Subcutaneous abdominal adipose tissue (tissue), 5 donors: ENCODE data around the gene PSMA6.
"Not testable (repeated sequence)": the region's sequence is repeated elsewhere in the genome, so short reads cannot be mapped to it uniquely, and the experiment has no call there.

Experiments
- H3K27ac ChIP-seq: one replicate; pipeline ENCODE4 v1.7.0; 2013; ENCODE audit warnings: low read depth, mild to moderate bottlenecking, inconsistent platforms, low read length, moderate library complexity
- H3K27me3 ChIP-seq, 5 donors: one replicate each; pipeline ENCODE4 v1.7.0; 2013; ENCODE audit warnings: low read length in 5 of 5, inconsistent platforms in 1 of 5; ENCODE audit not compliant: control insufficient read depth in 5 of 5, insufficient read depth in 4 of 5
- H3K36me3 ChIP-seq, 5 donors: one replicate each; pipeline ENCODE4 v1.7.0; 2013; ENCODE audit warnings: low read length in 5 of 5; ENCODE audit not compliant: control insufficient read depth in 5 of 5, insufficient read depth in 5 of 5
- H3K4me1 ChIP-seq, 5 donors: one replicate each; pipeline ENCODE4 v1.7.0; 2013; ENCODE audit warnings: low read length in 5 of 5, mild to moderate bottlenecking in 3 of 5, moderate library complexity in 1 of 5; ENCODE audit not compliant: control insufficient read depth in 5 of 5, insufficient read depth in 5 of 5
- H3K4me3 ChIP-seq, 5 donors: one replicate each; pipeline ENCODE4 v1.7.0; 2013; ENCODE audit warnings: low read length in 5 of 5, low read depth in 1 of 5
- H3K9ac ChIP-seq, 5 donors: one replicate each; pipeline ENCODE4 v1.7.0; 2013; ENCODE audit warnings: low read length in 5 of 5, mild to moderate bottlenecking in 4 of 5, moderate library complexity in 3 of 5
- H3K9me3 ChIP-seq, 5 donors: one replicate each; pipeline ENCODE4 v1.7.0; 2013; ENCODE audit warnings: low read length in 5 of 5; ENCODE audit not compliant: control insufficient read depth in 5 of 5
- donor health status: healthy.
- donor health status: healthy.
- donor health status: healthy.
- donor health status: healthy.
- donor health status: healthy.

Gene PSMA6

GRCh38 chr14:35296545-35296944, 4.4 kb downstream of the PSMA6 start:
- H3K4me3 ChIP-seq = no peak overlapping the region
- H3K9ac ChIP-seq = no peak overlapping the region
- H3K27ac ChIP-seq = peak overlapping the region; percentile 62
- no peaks in the 10 kb centered on the region for H3K27me3 ChIP-seq
- H3K36me3 ChIP-seq = no peaks in the 10 kb centered on the region
- peaks cover 0 to 69% (median 59%) of the 10 kb centered on the region in 5 donors for H3K4me1 ChIP-seq
- H3K9me3 ChIP-seq = no peaks in the 10 kb centered on the region

DNA sequence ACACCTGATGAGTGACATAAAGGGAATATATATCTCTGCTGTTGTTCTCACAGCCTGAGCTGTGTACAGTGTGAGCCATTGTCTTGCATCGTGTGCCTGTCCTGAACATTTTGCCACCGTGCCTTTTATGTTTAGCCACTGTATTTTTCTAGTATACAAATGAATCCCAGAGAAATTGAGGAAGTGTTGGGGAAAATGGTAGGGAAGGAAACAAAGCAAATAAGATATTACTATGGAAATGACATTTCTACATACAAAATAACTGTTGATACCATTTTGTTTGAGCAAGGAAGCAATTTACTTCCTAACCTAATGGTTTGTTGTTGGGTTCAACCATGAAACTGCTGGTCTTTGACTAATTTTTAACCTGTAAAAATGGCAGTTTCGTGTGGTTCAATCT, 5.5 kb downstream of the PSMA6 start:
- Histone ChIP-seq H3K4me3 (no peak overlapping the region), H3K27ac (peak overlapping the region; percentile 45), H3K36me3 (no peaks in the 10 kb centered on the region), H3K9ac (no peak overlapping the region), H3K27me3 (no peaks in the 10 kb centered on the region), H3K9me3 (no peaks in the 10 kb centered on the region), H3K4me1 (peaks cover 0 to 62% (median 58%) of the 10 kb centered on the region in 5 donors)

DNA sequence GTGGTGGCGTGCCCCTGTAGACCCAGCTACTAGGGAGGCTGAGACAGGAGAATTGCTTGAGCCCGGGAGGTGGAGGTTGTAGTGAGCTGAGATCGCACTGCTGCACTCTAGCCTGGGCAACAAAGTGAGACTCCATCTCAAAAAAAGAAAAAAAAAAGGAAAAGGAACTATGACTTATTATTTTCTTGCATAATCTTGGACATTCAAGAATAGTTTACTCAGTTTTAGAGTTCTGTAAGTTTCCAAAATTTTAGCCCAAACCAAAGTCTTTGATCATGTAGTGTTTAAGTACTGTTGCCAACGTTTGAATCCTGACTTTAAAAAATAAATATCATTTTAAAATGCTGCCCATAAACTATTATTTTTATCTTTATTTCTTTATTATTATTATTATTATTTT, 6.2 kb downstream of the PSMA6 start:
- peak overlapping the region; percentile 45 for H3K27ac ChIP-seq
- H3K4me3 ChIP-seq = no peak overlapping the region
- H3K9ac ChIP-seq = no peak overlapping the region
- H3K27me3 ChIP-seq = no peaks in the 10 kb centered on the region
- H3K4me1 ChIP-seq = peaks cover 0 to 56% (median 51%) of the 10 kb centered on the region in 5 donors
- no peaks in the 10 kb centered on the region for H3K9me3 ChIP-seq
- no peaks in the 10 kb centered on the region for H3K36me3 ChIP-seq

DNA sequence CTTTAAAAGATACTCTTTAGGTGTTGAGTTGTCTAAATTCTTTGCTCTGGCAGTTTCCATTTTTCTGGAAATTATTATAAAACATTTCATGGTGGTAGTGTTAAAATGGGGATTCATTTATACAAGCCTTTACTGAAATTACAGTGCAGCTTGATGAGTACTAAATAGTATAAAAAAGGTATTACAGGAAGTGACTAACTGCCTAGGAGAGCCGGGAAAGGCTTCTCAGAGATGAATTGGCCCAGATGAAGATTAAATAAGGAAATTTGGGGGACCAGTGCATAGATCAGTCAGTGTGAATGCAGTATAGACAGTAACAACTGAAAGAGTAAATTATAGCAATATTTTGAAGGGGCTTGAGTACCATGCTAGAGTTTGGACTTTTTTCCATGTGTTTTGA, 7.5 kb downstream of the PSMA6 start:
- Histone ChIP-seq H3K27ac (no peak overlapping the region), H3K4me3 (no peak overlapping the region), H3K9ac (no peak overlapping the region), H3K4me1 (peaks cover 0 to 42% (median 38%) of the 10 kb centered on the region in 5 donors), H3K36me3 (peaks cover 0 to 4% (median 0%) of the 10 kb centered on the region in 5 donors), H3K9me3 (no peaks in the 10 kb centered on the region), H3K27me3 (no peaks in the 10 kb centered on the region)

DNA sequence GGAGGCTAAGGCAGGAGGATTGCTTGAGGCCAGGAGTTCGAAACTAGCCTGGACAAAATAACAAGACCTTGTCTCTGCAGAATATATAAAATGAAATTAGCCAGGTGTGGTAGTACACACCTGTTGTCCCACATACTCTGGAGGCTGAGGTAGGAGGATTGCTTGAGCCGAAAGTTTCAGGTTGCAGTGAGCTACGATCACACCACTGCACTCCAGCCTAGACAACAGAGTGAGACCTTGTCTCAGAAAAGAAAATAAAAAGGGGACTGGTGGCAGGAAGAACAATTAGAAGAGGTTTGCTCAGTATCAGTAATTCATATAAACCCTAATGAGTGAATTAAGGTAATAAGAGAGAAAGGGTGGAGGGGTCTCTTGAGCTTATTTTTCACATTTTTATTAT, 8.0 kb downstream of the PSMA6 start:
- no peak overlapping the region for H3K4me3 ChIP-seq
- peaks cover 0 to 4% (median 0%) of the 10 kb centered on the region in 5 donors for H3K36me3 ChIP-seq
- peak overlapping the region in 1 of 5 donors; percentile 45 for H3K9ac ChIP-seq
- H3K27ac ChIP-seq = peak overlapping the region; percentile 19
- H3K27me3 ChIP-seq = no peaks in the 10 kb centered on the region
- H3K4me1 ChIP-seq = peaks cover 0 to 38% (median 33%) of the 10 kb centered on the region in 5 donors
- no peaks in the 10 kb centered on the region for H3K9me3 ChIP-seq

DNA sequence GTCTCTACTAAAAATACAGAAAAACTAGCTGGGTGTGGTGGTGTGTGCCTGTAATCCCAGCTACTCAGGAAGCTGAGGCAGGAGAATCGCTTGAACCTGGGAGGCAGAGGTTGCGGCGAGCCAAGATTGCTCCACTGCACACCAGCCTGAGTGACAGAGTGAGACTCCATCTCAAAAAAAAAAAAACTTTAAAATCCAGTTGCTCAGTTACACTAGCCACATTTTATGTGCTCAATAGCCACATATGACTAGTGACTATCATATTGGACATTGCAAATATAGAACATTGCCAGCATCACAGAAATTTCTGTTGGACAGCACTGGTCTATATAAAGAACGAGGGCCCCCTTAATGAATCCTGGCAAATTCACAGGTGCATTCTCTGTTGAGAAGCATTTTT, 9.2 kb downstream of the PSMA6 start:
- Histone ChIP-seq H3K27ac (peak overlapping the region; percentile 2), H3K4me1 (peaks cover 0 to 29% (median 27%) of the 10 kb centered on the region in 5 donors)
- H3K27me3 ChIP-seq, H3K9ac ChIP-seq, H3K4me3 ChIP-seq, H3K9me3 ChIP-seq, H3K36me3 ChIP-seq: not testable (repeated sequence)

- no peak overlapping the region for H3K9ac ChIP-seq
- H3K27ac ChIP-seq = peak overlapping the region; percentile 2
- no peak overlapping the region for H3K4me3 ChIP-seq
- H3K9me3 ChIP-seq = no peaks in the 10 kb centered on the region
- peaks cover 0 to 4% (median 0%) of the 10 kb centered on the region in 5 donors for H3K36me3 ChIP-seq
- H3K27me3 ChIP-seq = no peaks in the 10 kb centered on the region
- H3K4me1 ChIP-seq = peaks cover 0 to 24% (median 23%) of the 10 kb centered on the region in 5 donors
Observed at GRCh38 chr14:35301735-35302528, 9.8 kb downstream of the PSMA6 start.

DNA sequence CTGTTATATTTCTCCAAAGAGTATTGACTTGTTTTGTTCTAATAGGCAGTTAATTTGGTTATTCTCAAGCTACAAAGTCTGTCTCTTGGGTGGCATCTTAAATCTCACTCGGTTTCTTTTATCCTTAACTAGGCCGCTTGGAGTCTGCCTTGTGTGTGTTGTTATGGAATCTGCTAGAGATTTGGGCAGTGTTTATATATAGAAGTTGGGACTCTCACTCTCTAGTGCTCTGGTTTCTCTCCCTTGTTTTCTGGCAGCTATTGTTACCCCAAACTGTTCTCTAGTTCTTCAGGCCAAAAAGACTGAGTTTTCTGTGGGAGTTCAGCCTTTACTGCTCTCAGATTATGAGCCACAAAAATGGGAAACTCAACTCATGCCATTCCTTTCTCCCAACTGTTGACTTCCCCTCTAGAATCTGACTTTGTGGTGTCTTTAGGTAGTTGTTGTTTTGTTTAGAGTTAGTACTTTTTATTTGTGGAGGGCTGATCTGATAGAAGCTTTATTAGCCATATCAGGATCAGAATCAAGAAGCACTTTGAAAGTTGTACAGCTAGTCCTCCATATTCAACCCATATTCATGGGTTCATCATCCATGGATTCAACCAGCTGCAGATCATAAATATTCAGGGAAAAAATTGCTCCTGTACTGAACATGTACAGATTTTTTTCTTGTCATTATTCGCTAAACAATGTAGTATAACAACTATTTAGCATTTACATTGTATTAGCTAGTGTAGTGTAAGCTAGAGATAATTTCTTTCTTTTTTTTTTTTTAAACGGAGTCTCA, 11.2 kb downstream of the PSMA6 start:
- Histone ChIP-seq H3K27me3 (no peaks in the 10 kb centered on the region), H3K4me3 (no peak overlapping the region), H3K4me1 (peaks cover 0 to 15% (median 12%) of the 10 kb centered on the region in 5 donors), H3K27ac (no peak overlapping the region), H3K36me3 (peaks cover under 1 to 7% (median 4%) of the 10 kb centered on the region in 5 donors), H3K9ac (no peak overlapping the region), H3K9me3 (no peaks in the 10 kb centered on the region)

DNA sequence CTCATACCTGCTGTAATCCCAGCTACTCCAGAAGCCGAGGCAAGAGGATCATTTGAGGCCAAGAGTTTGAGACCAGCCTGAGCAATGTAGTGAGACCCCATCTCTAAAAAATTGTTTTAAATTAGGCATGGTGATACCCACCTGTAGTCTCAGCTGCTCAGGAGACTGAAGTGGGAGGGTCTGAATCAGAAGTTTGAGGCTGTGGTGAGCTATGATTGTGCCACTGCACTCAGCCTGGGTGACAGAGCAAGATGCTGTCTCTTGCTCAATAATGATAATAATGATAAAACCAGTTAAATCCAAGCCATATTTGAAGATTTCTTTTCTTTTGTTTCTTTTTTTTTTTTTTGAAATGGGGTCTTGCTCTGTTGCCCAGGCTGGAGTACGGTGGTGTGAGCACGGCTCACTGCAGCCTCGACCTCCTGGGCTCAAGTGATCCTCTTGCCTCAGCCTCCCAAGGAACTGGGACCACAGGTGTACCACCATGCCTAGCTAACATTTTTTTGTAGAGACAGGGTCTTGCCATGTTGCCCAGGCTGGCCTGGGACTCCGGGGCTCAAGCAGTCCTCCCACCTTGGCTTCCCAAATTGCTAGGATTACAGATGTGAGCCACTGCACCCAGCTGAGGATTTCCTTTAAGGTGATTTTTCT, 12.8 kb downstream of the PSMA6 start:
- Histone ChIP-seq H3K9me3 (no peaks in the 10 kb centered on the region), H3K9ac (no peak overlapping the region), H3K4me1 (peaks cover 0 to 10% (median 9%) of the 10 kb centered on the region in 5 donors), H3K4me3 (no peak overlapping the region), H3K27me3 (no peaks in the 10 kb centered on the region), H3K36me3 (peaks cover 8 to 18% (median 16%) of the 10 kb centered on the region in 5 donors), H3K27ac (no peak overlapping the region)
